OCI-LY1 (cell line): Measurements from ENCODE around the gene HECW1.

Experiments
- EZH2 ChIP-seq: fragments of 200-600 bp; sonication (generic), shearing (Covaris generic); IDR thresholded peaks from 2 replicates; pipeline ENCODE4 v1.8.0; 2017; ENCODE audit warnings: borderline replicate concordance, mixed run types, mild to moderate bottlenecking, antibody characterized with exemption, low read length, moderate library complexity, mixed read lengths
- TF ChIP-seq, protein P1 (sequence below): fragments of 200-600 bp; sonication (generic), shearing (Covaris generic); IDR thresholded peaks from 2 replicates; pipeline ENCODE4 v1.5.1; 2017; ENCODE audit warnings: mild to moderate bottlenecking, antibody characterized with exemption, low read length, moderate library complexity, mixed read lengths

DNA sequence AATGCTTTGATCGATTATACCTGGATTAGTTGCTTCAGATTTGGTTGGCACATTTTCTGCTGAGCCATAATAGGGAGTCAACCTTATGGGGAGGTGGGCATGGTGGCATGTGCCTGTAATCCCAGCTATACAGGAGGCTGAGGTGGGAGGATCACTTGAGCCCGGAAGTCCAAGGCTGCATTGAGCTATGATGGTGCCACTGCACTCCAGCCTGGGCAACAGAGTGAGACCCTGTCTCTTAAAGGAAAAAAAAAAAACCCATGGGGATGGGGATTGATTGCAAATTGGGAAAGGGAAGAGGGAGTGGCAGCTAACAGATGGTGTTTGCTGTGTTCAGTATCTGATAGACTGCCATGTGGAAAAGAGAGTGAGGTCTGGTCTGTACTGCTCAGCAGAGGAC is 481.6 kb downstream of the HECW1 start:
- TF ChIP-seq, protein P1, sequence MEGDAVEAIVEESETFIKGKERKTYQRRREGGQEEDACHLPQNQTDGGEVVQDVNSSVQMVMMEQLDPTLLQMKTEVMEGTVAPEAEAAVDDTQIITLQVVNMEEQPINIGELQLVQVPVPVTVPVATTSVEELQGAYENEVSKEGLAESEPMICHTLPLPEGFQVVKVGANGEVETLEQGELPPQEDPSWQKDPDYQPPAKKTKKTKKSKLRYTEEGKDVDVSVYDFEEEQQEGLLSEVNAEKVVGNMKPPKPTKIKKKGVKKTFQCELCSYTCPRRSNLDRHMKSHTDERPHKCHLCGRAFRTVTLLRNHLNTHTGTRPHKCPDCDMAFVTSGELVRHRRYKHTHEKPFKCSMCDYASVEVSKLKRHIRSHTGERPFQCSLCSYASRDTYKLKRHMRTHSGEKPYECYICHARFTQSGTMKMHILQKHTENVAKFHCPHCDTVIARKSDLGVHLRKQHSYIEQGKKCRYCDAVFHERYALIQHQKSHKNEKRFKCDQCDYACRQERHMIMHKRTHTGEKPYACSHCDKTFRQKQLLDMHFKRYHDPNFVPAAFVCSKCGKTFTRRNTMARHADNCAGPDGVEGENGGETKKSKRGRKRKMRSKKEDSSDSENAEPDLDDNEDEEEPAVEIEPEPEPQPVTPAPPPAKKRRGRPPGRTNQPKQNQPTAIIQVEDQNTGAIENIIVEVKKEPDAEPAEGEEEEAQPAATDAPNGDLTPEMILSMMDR: no peak
- TF ChIP-seq EZH2: no peak
